GM23338 (cell line): ENCODE measurements around the gene NT5DC4. TPM values are rescaled to one million over a fixed set of nuclear protein-coding genes. Genes with fewer than 3 reads are reported as not detected.

Experiments used
- ATAC-seq: fragments of 200-7000 bp; cut with Tn5 transposase; 3 replicates; pipeline ENCODE4 v1.9.1; 2020
- DNase-seq: peaks from one replicate; pipeline ENCODE4 v3.0.0-alpha.2; 2015; ENCODE audit warnings: low spot score
- H2AFZ ChIP-seq: fragments of 200-600 bp; sonication (generic); 2 replicates; pipeline ENCODE4 v1.8.0; 2016; ENCODE audit warnings: antibody characterized with exemption, mild to moderate bottlenecking, moderate library complexity
- H3F3A ChIP-seq: fragments of 200-600 bp; sonication (generic); replicated peaks from 2 replicates; pipeline ENCODE4 v1.8.0; 2017; ENCODE audit warnings: antibody characterized with exemption, mixed run types, low read depth
- H3K27ac ChIP-seq: fragments of 200-600 bp; sonication (generic); 2 replicates; pipeline ENCODE4 v1.6.1; 2016; ENCODE audit warnings: low read depth
- H3K27me3 ChIP-seq: fragments of 200-600 bp; sonication (generic); 2 replicates; pipeline ENCODE4 v1.8.0; 2016; ENCODE audit warnings: mild to moderate bottlenecking, mixed run types, moderate library complexity; ENCODE audit not compliant: insufficient read depth
- H3K36me3 ChIP-seq: fragments of 200-600 bp; sonication (generic); 2 replicates; pipeline ENCODE4 v1.8.0; 2016; ENCODE audit warnings: mild to moderate bottlenecking; ENCODE audit not compliant: insufficient read depth
- H3K4me1 ChIP-seq: fragments of 200-600 bp; sonication (generic); 2 replicates; pipeline ENCODE4 v1.8.0; 2016; ENCODE audit warnings: mild to moderate bottlenecking, moderate library complexity; ENCODE audit not compliant: insufficient read depth
- H3K4me2 ChIP-seq: fragments of 200-600 bp; sonication (generic); 2 replicates; pipeline ENCODE4 v1.7.1; 2017; ENCODE audit warnings: mixed run types
- H3K4me3 ChIP-seq: fragments of 200-600 bp; sonication (generic); 2 replicates; pipeline ENCODE4 v1.6.1; 2016; ENCODE audit warnings: mixed run types
- H3K79me2 ChIP-seq: fragments of 200-600 bp; sonication (generic); replicated peaks from 2 replicates; pipeline ENCODE4 v1.8.0; 2017; ENCODE audit warnings: mild to moderate bottlenecking; ENCODE audit not compliant: insufficient read depth
- H3K9me2 ChIP-seq: fragments of 200-600 bp; sonication (generic); 2 replicates; pipeline ENCODE4 v1.8.0; 2017; ENCODE audit not compliant: insufficient read depth
- H4K20me1 ChIP-seq: fragments of 200-600 bp; sonication (generic); replicated peaks from 2 replicates; pipeline ENCODE4 v1.8.0; 2017; ENCODE audit warnings: mild to moderate bottlenecking; ENCODE audit not compliant: insufficient read depth
- H3K27ac Mint-ChIP-seq: 2 replicates; pipeline ENCODE4 v1.8.0; 2020; ENCODE audit warnings: inconsistent platforms, mild to moderate bottlenecking, moderate library complexity, mixed read lengths
- H3K27me3 Mint-ChIP-seq: 3 replicates; pipeline ENCODE4 v1.8.0; 2022; ENCODE audit warnings: low read depth, mild to moderate bottlenecking, moderate library complexity, mixed read lengths, inconsistent platforms; ENCODE audit not compliant: insufficient read depth, poor library complexity
- H3K36me3 Mint-ChIP-seq: 3 replicates; pipeline ENCODE4 v1.8.0; 2021; ENCODE audit warnings: low read depth, mild to moderate bottlenecking, inconsistent platforms, moderate library complexity, mixed read lengths
- H3K4me1 Mint-ChIP-seq: 3 replicates; pipeline ENCODE4 v1.8.0; 2020; ENCODE audit warnings: mild to moderate bottlenecking, inconsistent platforms, mixed read lengths
- H3K4me3 Mint-ChIP-seq: 3 replicates; pipeline ENCODE4 v1.8.0; 2021; ENCODE audit warnings: moderate library complexity, mild to moderate bottlenecking, inconsistent platforms, mixed read lengths
- H3K9me3 Mint-ChIP-seq: 3 replicates; pipeline ENCODE4 v1.8.0; 2020; ENCODE audit warnings: moderate library complexity, mild to moderate bottlenecking, inconsistent platforms, mixed read lengths
- CREB1 ChIP-seq: fragments of 250-450 bp; sonication (Bioruptor Pico); IDR thresholded peaks from 2 replicates; pipeline ENCODE4 v1.5.0; 2020; ENCODE audit warnings: low read depth, mild to moderate bottlenecking, moderate library complexity
- CTCF ChIP-seq, 2 experiments: fragments of 200-600 bp in 1 of 2; sonication (generic) in 1 of 2; conservative IDR thresholded peaks; 2 replicates each; pipeline versions ENCODE4 v1.5.1 to v1.6.1; 2016 to 2017; ENCODE audit warnings: antibody characterized with exemption in 2 of 2, low read depth in 2 of 2, mild to moderate bottlenecking in 2 of 2, moderate library complexity in 1 of 2
- ETS1 ChIP-seq: IDR thresholded peaks from 2 replicates; pipeline ENCODE4 v1.6.1; 2016; ENCODE audit warnings: antibody characterized with exemption
- EZH2 ChIP-seq: fragments of 200-600 bp; sonication (generic); IDR thresholded peaks from one replicate; pipeline ENCODE4 v1.8.0; 2017; ENCODE audit warnings: antibody characterized with exemption, mild to moderate bottlenecking, low read depth; ENCODE audit not compliant: unreplicated experiment
- EZH2phosphoT487 ChIP-seq: fragments of 200-600 bp; sonication (generic); IDR thresholded peaks from one replicate; pipeline ENCODE4 v1.8.1; 2018; ENCODE audit warnings: antibody characterized with exemption; ENCODE audit not compliant: unreplicated experiment
- JUNB ChIP-seq: IDR thresholded peaks from one replicate; pipeline ENCODE4 v1.6.1; 2016; ENCODE audit warnings: antibody characterized with exemption; ENCODE audit not compliant: unreplicated experiment
- NANOG ChIP-seq: IDR thresholded peaks from 2 replicates; pipeline ENCODE4 v1.6.1; 2016; ENCODE audit warnings: antibody characterized with exemption, borderline replicate concordance
- POLR2AphosphoS5 ChIP-seq: IDR thresholded peaks from 2 replicates; pipeline ENCODE4 v1.6.1; 2016; ENCODE audit warnings: antibody characterized with exemption, low read depth
- REST ChIP-seq: IDR thresholded peaks from one replicate; pipeline ENCODE4 v1.6.1; 2018; ENCODE audit warnings: antibody characterized with exemption; ENCODE audit not compliant: unreplicated experiment
- STAT1 ChIP-seq: IDR thresholded peaks from one replicate; pipeline ENCODE4 v1.6.1; 2016; ENCODE audit warnings: antibody characterized with exemption; ENCODE audit not compliant: unreplicated experiment
- ZNF114 ChIP-seq: fragments of 250-450 bp; sonication (Bioruptor Pico); IDR thresholded peaks from 2 replicates; pipeline ENCODE4 v1.5.0; 2020; ENCODE audit warnings: mild to moderate bottlenecking, moderate library complexity
- ZNF331 ChIP-seq: fragments of 250-450 bp; sonication (Bioruptor Pico); IDR thresholded peaks from 2 replicates; pipeline ENCODE4 v1.5.0; 2020; ENCODE audit warnings: low read depth, mild to moderate bottlenecking, moderate library complexity
- ZNF462 ChIP-seq: fragments of 250-450 bp; sonication (Bioruptor Pico); IDR thresholded peaks from 2 replicates; pipeline ENCODE4 v1.5.0; 2020; ENCODE audit warnings: mild to moderate bottlenecking, moderate library complexity
- polyA plus RNA-seq: library from polyadenylated mRNA; unstranded; fragments of >200 nt; fragmentation: Nextera tagmentation; extraction: Ambion mirVana; gene quantifications from 2 replicates; pipeline ENCODE4 v1.2.1, GENCODE V29; 2016
- total RNA-seq: library from RNA; depleted of rRNA; stranded (reverse); fragments of >200 nt; shearing (Covaris generic); gene quantifications from 2 replicates; pipeline ENCODE4 v1.2.3, GENCODE V29; 2014

The NT5DC4 gene
- total and polyA plus RNA-seq, 2 experiments from 2014 or later, result not detected

GRCh38 chr2:112686348-112687217 lies 34.2 kb upstream of the NT5DC4 start:
- Histone ChIP-seq H3K4me3 (no peak overlapping the region), H4K20me1 (no peaks in the 10 kb centered on the region), H3K36me3 (no peaks in the 10 kb centered on the region), H3F3A (no peaks in the 10 kb centered on the region), H2AFZ (peak overlapping the region; percentile 38; the same call in 1 of the 2 replicates), H3K79me2 (no peaks in the 10 kb centered on the region), H3K27ac (no peak overlapping the region), H3K9me2 (no peaks in the 10 kb centered on the region), H3K4me2 (no peak overlapping the region), H3K27me3 (no peaks in the 10 kb centered on the region), H3K4me1 (no peaks in the 10 kb centered on the region)
- no peak overlapping the region for H3K27ac Mint-ChIP-seq
- no peaks in the 10 kb centered on the region for H3K9me3 Mint-ChIP-seq
- H3K4me3 Mint-ChIP-seq, result no peak overlapping the region
- no peaks in the 10 kb centered on the region; the same call in 1 of the 3 replicates for H3K4me1 Mint-ChIP-seq
- peaks cover 2% of the 10 kb centered on the region for H3K27me3 Mint-ChIP-seq
- TF ChIP-seq ETS1 (no peak), EZH2 (no peak), STAT1 (no peak), CREB1 (CRISPR knock-in tag) (no peak), ZNF462 (CRISPR knock-in tag) (no peak), JUNB (no peak), POLR2AphosphoS5 (no peak), ZNF114 (CRISPR knock-in tag) (no peak), EZH2phosphoT487 (no peak), REST (no peak), CTCF (conservative IDR thresholded peaks at IDR 0.05; ENCODE audit: low read depth in 2 of 2) (no peak), NANOG (no peak), ZNF331 (CRISPR knock-in tag) (no peak)
- no peaks in the 10 kb centered on the region for H3K36me3 Mint-ChIP-seq
- no peak for DNase-seq
- no peak for ATAC-seq
